GM12872 (cell line): Measurements from ENCODE around the gene HOXC12.

Experiments used
- CTCF ChIP-seq: IDR thresholded peaks from 3 replicates; pipeline ENCODE4 v1.5.1; 2011; ENCODE audit warnings: low read depth, mild to moderate bottlenecking, low read length, moderate library complexity; ENCODE audit not compliant: insufficient read depth

HOXC12 gene

GRCh38 chr12:53982648-53983567 lies 28.2 kb downstream of the HOXC12 start:
- TF ChIP-seq CTCF = no peak

GRCh38 chr12:53983568-53983949 lies 28.9 kb downstream of the HOXC12 start:
- TF ChIP-seq CTCF = no peak

- TF ChIP-seq CTCF = no peak
Observed at GRCh38 chr12:53983950-53984572, 29.4 kb downstream of the HOXC12 start.

GRCh38 chr12:53984901-53985691 lies 30.4 kb downstream of the HOXC12 start, which contains the start of gene HOXC10:
HOXC10 (plus strand) TSS chr12:53985146; CDS start chr12:53985260, 114 bp downstream.
- TF ChIP-seq CTCF = peak; percentile 79

- TF ChIP-seq CTCF = no peak
Observed at GRCh38 chr12:53985692-53985993, 30.9 kb downstream of the HOXC12 start.

GRCh38 chr12:53985994-53986685 lies 31.4 kb downstream of the HOXC12 start:
- no peak for TF ChIP-seq CTCF
